Uterus (tissue), 2 donors: ENCODE results near the gene NDUFS3.

Experiments used
- CTCF ChIP-seq, 4 experiments: fragments of 200-600 bp in 2 of 4; fragments of 450-650 bp in 2 of 4; sonication (generic) in 2 of 4; IDR thresholded peaks; one replicate each; pipeline ENCODE4 v1.5.1; 2016 to 2019; ENCODE audit warnings: antibody characterized with exemption in 4 of 4, mild to moderate bottlenecking in 2 of 4, moderate library complexity in 1 of 4
- POLR2A ChIP-seq, 2 donors: fragments of 450-650 bp; IDR thresholded peaks; one replicate each; pipeline ENCODE4 v1.6.1; 2016; ENCODE audit warnings: antibody characterized with exemption in 2 of 2, mild to moderate bottlenecking in 1 of 2, moderate library complexity in 1 of 2

DNA sequence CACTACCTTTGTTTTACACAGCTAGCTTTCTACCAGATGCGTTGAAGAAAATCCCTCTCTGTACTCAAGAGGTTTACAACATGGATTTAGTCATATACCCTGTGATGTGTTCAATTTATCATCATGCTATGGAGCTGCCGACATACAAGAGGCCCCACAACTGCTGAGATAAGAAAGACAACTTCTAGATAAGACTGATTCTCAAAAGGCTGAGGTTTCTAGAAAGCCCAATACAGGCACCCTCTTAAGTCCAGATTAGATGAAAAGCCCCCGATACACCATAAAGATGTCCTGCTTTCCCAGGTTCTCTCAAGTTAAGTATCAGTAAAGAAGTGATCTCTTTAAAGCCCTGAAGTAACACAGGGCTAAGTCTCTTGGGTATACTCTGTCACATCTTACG, 49.2 kb downstream of the NDUFS3 start:
- TF ChIP-seq POLR2A (IDR thresholded peaks at IDR 0.05) (no peak), CTCF (IDR thresholded peaks at IDR 0.05) (no peak)
